Stimulated activated CD8-positive, alpha-beta memory T cell treated with anti-CD3 and anti-CD28 coated beads, Interleukin-4, amount 100 ng/mL, for 1 hour (primary cell): ENCODE data around the gene LYZL1.
"Not testable (repeated sequence)": the region's sequence is repeated elsewhere in the genome, so short reads cannot be mapped to it uniquely, and the experiment has no call there.

Source experiments
- DNase-seq, 2 donors: peaks; one replicate each; pipeline ENCODE4 v3.0.0-alpha.2; 2020; ENCODE audit warnings: low read depth in 2 of 2, low spot score in 1 of 2

LYZL1 gene

GRCh38 chr10:29327746-29328102, 38.9 kb downstream of the LYZL1 start:
- no peak for DNase-seq

GRCh38 chr10:29328983-29329382, 40.1 kb downstream of the LYZL1 start:
- no peak for DNase-seq

GRCh38 chr10:29329420-29329819, 40.5 kb downstream of the LYZL1 start:
- DNase-seq = no peak

- no peak for DNase-seq
These were observed 43.3 kb downstream of the LYZL1 start for GRCh38 chr10:29332061-29332760.

GRCh38 chr10:29332761-29333148, 43.9 kb downstream of the LYZL1 start:
- no peak for DNase-seq

- not testable (repeated sequence) for DNase-seq
These were observed 48.7 kb downstream of the LYZL1 start for GRCh38 chr10:29337526-29337925.

GRCh38 chr10:29343607-29344038, 54.8 kb downstream of the LYZL1 start:
- DNase-seq = no peak

GRCh38 chr10:29344073-29344820, 55.4 kb downstream of the LYZL1 start:
- DNase-seq = no peak

GRCh38 chr10:29345144-29345909, 56.5 kb downstream of the LYZL1 start:
- DNase-seq = no peak

- no peak for DNase-seq
These were observed 57.0 kb downstream of the LYZL1 start for GRCh38 chr10:29345910-29346209.

GRCh38 chr10:29346296-29347001, 57.6 kb downstream of the LYZL1 start:
- DNase-seq = no peak

GRCh38 chr10:29348836-29349235, 60.0 kb downstream of the LYZL1 start:
- no peak for DNase-seq

- no peak for DNase-seq
These were observed 64.4 kb downstream of the LYZL1 start for GRCh38 chr10:29353305-29353704.

- no peak for DNase-seq
These were observed 65.2 kb downstream of the LYZL1 start for GRCh38 chr10:29353887-29354561.

- no peak for DNase-seq
These were observed 66.6 kb downstream of the LYZL1 start for GRCh38 chr10:29355411-29355991.

- DNase-seq = no peak
These were observed 68.1 kb downstream of the LYZL1 start for GRCh38 chr10:29356931-29357330.

GRCh38 chr10:29358010-29358616, 69.2 kb downstream of the LYZL1 start:
- DNase-seq = no peak

- DNase-seq = not testable (repeated sequence)
These were observed 71.5 kb downstream of the LYZL1 start for GRCh38 chr10:29360215-29360853.
